Mesenteric fat pad (tissue), 1 donor: Measurements from ENCODE around the gene MIA2. TPM values are rescaled to one million over a fixed set of nuclear protein-coding genes. Genes with fewer than 3 reads are reported as not detected.
"Not testable (repeated sequence)": the region's sequence is repeated elsewhere in the genome, so short reads cannot be mapped to it uniquely, and the experiment has no call there.

ENCODE experiments used
- DNase-seq: peaks from one replicate; pipeline ENCODE4 v3.0.0-alpha.2; 2020; ENCODE audit warnings: low spot score
- long read RNA-seq: library from polyadenylated mRNA; unstranded; transcript quantifications from one replicate; pipeline ENCODE4 v2.0.0, GENCODE V29; 2020
- total RNA-seq: library from RNA; stranded (reverse); fragmentation: NEBNext Ultra II Directional; extraction: Animal tissue kit (Norgen Biotek cat#: 25700); gene quantifications from one replicate; pipeline ENCODE4 v1.2.1, GENCODE V29; 2021
- donor health status: DM: yes; HTN: yes; CAD: no.

The MIA2 gene, protein sequence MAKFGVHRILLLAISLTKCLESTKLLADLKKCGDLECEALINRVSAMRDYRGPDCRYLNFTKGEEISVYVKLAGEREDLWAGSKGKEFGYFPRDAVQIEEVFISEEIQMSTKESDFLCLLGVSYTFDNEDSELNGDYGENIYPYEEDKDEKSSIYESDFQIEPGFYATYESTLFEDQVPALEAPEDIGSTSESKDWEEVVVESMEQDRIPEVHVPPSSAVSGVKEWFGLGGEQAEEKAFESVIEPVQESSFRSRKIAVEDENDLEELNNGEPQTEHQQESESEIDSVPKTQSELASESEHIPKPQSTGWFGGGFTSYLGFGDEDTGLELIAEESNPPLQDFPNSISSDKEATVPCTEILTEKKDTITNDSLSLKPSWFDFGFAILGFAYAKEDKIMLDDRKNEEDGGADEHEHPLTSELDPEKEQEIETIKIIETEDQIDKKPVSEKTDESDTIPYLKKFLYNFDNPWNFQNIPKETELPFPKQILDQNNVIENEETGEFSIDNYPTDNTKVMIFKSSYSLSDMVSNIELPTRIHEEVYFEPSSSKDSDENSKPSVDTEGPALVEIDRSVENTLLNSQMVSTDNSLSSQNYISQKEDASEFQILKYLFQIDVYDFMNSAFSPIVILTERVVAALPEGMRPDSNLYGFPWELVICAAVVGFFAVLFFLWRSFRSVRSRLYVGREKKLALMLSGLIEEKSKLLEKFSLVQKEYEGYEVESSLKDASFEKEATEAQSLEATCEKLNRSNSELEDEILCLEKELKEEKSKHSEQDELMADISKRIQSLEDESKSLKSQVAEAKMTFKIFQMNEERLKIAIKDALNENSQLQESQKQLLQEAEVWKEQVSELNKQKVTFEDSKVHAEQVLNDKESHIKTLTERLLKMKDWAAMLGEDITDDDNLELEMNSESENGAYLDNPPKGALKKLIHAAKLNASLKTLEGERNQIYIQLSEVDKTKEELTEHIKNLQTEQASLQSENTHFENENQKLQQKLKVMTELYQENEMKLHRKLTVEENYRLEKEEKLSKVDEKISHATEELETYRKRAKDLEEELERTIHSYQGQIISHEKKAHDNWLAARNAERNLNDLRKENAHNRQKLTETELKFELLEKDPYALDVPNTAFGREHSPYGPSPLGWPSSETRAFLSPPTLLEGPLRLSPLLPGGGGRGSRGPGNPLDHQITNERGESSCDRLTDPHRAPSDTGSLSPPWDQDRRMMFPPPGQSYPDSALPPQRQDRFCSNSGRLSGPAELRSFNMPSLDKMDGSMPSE (N-terminal part only)
- total RNA-seq, result 16.8 TPM
- long read RNA-seq, partial matches to known transcripts, result 10 of 27 reads
- long read RNA-seq, other reads (novel, unspliced or antisense), result 17 of 27 reads

- DNase-seq, result no peak
Measured at GRCh38 chr14:39233680-39234326, at the start of gene MIA2. MIA2 (plus strand) TSS chr14:39233915; CDS start chr14:39234115, 200 bp downstream.

DNA sequence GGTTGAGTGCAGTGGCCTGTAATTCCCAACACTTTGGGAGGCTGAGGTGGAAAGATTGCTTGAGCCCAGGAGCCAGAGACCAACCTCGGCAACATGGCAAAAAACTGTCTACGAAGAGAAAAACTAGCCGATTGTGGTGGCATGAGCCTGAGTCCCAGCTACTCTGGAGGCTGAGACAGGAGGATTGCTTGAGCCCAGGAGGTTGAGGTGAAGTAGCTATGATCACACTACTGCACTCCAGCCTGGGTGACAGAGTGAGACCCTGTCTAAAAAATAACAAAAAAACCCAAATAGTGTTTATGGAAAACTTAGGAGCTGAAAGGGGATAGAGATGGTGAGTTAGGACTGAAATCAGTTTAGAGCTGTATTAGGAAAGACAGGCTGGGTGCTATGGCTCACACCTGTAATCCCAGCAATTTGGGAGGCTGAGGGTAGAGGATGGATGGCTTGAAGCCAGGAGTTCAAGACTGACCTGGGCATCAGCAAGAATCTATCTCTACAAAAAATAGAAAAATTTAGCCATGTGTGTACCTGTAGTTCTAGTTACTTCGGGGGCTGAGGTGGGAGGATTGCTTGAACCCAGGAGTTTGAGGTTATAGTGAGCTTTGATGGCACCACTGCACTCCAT, 49.0 kb upstream of the MIA2 start:
- no peak for DNase-seq

DNA sequence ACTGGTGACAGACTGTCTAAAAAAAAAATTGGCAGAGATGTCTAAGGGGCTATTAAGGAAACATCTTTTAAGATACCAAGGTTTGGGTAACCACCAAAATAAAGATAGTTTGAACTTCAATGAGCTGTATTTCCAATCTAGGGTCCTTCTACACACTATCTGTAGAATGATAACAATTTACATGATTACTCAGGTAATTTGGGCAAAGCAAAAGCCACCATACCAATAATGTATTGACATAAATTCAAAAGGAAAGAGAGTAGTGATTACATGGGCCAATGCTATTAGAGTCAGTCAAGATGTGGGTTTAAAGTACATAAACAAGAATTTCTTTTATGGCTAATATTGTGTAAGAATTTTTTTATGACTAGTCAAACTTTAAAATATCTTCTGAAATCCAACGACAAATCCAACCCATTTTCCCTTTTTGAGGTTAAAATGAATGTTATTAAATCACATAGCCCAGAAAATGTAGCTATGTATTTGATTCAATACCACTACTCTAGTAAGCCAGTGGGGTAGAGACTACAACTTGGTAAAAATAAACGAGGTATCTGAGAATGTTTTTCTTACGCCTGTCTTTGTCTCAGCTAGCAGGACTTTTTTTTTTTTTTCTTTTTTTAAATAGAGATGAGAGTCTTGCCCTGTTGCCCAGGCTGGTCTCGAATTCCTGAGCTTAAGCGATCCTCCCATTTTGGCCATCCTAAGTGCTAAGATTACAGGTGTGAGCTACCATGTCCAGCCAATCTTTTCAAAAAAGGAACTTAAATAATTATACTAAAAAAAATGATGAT, 48.3 kb upstream of the MIA2 start:
- no peak for DNase-seq

DNA sequence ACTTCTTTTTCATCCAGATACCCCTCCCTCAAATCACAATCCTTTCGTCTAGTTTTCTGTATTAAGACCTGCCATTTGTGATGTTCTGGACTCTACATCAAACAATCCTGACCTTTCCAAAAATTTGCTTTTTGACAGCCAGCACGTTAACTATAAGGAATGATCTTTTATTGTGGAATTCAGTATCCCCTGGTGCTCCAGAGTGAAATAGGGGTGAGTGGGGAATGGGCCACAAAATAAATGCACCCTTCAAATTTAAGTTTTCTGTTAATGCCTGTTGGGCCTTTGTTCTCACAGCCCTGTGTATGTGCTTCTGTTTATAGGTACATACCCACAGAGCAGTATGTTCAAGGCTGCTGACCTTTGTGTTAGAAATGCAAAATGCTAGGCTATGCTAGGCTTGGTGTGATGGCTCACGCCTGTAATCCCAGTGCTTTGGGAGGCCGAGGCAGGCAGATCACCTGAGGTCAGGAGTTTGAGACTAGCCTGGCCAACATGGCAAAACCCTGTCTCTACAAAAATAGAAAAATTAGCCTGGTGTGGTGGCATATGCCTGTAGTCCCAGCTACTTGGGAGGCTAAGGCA, 46.7 kb upstream of the MIA2 start:
- DNase-seq, result no peak

DNA sequence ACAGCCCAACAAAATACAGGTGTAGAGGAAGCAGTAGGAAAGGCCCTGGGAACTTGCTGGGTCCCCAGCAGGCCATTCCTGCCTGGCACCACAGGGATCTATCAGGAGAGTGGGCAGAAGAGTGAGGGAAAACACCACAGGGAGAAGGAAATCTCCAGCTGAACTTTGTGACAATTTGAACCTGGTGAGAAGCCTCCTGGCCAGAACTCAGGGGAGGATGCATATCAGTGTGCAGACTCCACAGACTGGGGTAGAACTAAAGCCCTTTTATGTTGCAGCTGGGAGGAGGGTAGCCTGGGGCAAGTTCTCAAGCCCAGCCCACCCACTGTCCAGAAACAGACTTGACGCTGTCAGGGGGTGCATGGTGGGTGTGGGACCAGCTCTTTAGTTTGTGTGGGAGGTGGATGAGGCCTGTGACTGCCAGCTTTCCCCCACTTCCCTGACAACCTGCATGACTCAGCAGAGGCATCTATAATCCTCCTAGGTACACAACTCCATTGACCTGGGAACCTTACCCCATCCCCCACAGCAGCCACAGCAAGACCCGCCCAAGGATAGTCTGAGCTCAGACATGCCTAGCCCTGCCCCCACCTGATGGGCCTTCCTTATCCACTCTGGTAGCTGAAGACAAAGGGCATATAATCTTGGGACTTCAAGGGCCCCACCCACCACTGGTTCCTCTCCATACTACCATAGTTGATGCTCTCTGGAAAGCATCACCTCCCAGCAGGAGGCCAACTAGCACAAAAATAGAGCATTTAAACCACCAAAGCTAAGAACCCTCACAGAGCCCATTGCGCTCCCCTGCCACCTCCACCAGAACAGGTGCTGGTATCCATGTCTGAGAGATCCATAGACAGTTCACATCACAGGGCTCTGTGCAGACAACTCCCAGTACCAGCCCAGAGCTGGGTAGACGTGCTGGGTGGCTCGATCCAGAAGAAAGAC, 29.8 kb upstream of the MIA2 start:
- DNase-seq, result no peak

DNA sequence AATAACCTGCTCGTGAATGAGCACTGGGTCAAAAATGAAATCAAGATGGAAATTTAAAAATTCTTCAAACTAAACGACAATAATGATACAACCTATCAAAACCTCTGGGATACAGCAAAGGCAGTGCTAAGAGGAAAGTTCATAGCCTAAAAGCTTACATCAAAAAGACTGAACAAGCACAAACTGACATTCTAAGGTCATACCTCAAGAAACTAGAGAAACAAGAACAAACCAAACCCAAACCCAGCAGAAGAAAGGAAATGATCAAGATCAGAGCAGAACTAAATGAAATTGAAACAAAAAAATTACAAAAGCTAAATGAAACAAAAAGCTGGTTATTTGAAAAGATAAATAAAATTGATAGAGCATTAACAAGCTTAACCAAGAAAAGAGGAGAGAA, 26.3 kb upstream of the MIA2 start:
- not testable (repeated sequence) for DNase-seq

DNA sequence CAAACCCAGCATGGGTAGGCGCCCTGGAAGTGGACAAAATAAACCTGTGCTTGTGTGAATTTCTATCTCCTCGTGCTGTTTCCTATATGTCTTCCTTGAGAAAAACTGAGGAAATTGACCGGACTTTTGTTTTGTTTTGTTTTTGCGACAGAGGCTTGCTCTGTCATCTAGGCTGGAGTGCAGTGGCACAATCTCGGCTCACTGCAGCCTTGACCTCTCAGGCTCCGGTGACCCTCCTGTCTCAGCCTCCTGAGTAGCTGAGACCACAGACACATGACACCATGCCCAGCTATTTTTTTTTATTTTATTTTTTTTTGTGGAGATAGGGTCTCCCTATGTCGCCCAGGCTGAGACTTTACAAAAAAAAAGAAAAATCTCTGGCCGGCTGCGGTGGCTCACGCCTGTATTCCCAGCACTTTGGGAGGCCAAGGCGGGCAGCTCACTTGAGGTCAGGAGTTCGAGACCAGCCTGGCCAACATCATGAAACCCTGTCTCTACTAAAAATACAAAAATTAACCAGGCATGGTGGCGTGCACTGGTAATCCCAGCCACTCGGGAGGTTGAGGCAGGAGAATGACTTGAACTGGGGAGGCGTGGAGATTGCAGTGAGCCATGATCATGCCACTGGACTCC, 22.5 kb upstream of the MIA2 start:
- no peak for DNase-seq

GRCh38 chr14:39212034-39212433, 21.7 kb upstream of the MIA2 start:
- DNase-seq, result no peak

DNA sequence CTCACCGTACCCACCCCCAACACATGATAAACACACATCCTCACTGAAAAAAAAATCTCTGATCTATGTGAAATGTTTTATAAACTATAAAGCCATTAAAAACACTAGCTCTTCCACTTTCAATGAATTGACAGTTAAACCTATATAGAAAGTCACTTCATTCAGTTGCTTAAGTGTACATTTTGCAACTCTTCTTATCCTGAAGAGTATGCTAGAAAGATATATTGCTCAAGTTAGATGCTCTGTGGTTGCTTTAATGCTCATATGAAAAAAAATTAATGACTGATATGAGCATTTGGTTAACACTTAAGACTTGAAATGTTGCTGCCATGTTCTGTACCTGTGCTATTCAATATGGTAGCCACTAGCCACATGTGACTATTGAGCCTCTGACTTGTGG, 21.0 kb upstream of the MIA2 start:
- no peak for DNase-seq

GRCh38 chr14:39217214-39217879, 16.4 kb upstream of the MIA2 start:
- no peak for DNase-seq

DNA sequence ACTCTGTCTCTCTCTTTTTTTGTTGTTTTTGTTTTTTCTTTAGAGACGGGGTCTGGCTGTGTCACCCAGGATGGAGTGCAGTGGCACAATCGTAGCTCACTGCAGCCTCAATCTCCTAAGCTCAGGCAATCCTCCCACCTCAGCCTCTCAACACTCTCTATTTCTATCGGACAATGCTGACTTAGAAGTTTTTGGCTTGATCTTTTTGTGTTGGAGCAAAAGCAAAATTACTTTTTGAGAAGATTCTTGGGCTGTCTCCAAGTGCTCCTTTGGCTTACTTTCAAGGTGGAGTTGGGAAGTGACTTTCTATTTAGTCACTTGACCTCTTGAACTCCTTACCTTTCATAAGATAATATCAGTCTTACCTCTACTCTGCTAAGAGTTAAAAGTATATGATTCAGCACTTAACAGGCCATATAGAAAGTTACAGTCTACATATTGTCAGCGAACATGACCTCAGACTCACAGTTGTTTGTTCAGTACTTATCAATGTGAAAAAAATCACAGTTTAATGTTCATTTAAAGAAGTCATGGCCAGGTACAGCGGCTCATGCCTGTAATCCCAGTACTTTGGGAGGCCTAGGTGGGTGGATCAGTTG, 15.4 kb upstream of the MIA2 start:
- no peak for DNase-seq

DNA sequence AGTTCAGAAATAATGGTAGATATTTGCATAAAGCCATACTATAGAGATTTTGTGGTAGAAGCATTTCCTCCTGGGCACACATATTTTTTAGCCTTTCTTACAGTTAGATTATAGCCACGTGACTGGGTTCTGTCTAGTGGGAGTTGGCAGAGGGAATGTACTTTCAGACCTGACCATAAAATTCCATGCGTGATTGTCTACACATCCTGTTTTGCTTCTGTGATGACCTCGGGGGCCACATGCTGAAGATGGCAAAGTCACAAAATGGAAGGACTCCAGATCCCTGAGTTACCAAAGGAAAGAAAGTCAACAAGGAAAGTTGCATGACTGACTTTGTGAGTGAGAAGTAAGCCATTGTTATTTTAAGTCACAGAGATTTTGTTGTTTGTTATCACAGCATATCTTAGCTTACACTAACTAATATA, 14.6 kb upstream of the MIA2 start:
- no peak for DNase-seq

- DNase-seq, result not testable (repeated sequence)
Measured at GRCh38 chr14:39220473-39220872, 13.2 kb upstream of the MIA2 start.

DNA sequence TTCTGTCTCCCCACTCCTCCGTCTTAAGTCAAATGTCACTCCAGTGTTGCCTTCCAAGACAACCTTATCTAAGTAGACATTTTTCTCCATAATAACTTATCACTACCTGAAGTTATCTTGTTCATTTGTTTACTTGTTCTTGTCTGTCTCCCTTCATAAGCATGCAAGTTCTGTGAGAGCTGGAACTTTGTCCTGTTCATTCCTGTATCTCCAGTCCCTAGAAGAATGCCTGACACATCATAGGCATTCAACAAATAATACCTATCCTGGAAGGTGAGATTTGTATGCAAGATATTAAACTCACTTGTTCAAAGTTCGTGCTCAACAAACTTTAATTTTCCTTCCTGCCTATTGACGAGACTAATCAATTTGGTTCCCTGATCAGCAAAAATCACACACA, 5.7 kb upstream of the MIA2 start:
- DNase-seq, result no peak

DNA sequence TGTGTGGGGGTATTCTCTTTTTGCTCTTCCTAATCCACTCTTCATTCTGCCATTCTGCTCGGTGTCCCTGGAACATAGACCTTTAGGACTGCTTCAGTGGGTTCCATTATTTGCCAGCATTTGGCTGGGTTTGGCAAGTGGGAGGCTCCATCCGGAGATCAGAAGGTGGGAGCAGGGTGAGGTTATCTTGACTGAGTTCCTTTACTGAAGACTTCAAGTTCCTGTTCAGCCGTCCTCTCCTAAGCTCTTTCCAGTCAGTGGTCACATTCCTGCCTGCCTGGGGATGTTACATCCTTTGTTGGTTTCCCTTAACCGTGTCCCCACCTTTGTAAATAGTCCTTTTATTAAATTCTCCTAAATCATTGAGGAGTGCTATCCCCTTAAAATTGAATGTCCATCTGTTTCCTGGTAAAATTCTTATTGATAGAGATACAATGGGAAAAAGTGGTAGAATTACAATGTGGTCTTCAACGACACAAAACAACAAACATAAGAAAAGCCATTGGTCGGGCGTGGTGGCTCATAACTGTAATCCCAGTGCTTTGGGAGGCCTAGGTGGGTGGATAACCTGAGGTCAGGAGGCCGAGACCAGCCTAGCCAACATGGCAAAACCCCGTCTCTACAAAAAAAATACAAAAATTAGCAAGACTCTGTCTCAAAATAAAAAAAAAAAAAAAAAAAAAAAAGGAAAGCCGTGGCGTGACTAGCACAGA, 5.0 kb upstream of the MIA2 start:
- no peak for DNase-seq

DNA sequence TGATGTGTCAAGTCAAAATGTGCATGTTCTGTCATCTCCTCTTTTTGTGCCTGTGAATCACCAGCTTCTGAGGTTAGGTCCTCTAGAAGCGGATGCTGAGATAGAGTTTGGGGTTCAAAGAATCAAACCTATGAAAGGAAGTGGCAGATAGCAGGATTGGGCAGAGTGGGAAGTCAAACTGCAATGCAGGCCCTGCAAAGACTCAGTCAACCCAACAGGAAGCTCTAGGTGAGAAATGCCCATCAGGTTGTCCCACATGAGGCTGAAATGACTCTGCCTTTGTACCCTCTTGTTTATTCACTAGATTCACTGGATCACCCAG, 4.5 kb upstream of the MIA2 start:
- no peak for DNase-seq
